CD4-positive, alpha-beta T cell treated with Interleukin-17A for 1 hour (primary cell): ENCODE results near the gene UNC13A.
"Not testable (repeated sequence)": the region's sequence is repeated elsewhere in the genome, so short reads cannot be mapped to it uniquely, and the experiment has no call there.

ENCODE experiments used
- DNase-seq: peaks from one replicate; pipeline ENCODE4 v3.0.0-alpha.2; 2020

Gene UNC13A

GRCh38 chr19:17562097-17562496 is 126.1 kb downstream of the UNC13A start:
- no peak for DNase-seq

DNA sequence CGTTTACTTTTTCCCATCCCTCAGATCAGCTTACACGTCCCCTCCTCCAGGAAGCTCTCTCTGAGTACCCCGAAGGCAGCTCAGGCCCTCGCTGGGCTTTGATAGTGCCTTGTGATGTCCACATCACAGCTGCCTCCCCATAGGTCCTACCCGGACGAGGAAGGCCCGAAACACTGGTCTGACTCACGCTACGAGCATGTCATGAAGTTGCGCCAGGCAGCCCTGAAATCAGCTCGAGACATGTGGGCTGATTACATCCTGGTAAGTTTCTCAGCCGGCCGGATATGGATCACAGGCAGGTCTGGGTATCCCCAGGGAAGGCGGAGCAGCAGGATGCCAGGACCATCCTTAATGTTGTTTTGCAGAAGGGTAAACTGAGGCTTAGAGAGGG is 128.0 kb downstream of the UNC13A start:
- no peak for DNase-seq

GRCh38 chr19:17557466-17557865 is 130.7 kb downstream of the UNC13A start:
- no peak for DNase-seq

GRCh38 chr19:17556995-17557394 is 131.2 kb downstream of the UNC13A start:
- no peak for DNase-seq

DNA sequence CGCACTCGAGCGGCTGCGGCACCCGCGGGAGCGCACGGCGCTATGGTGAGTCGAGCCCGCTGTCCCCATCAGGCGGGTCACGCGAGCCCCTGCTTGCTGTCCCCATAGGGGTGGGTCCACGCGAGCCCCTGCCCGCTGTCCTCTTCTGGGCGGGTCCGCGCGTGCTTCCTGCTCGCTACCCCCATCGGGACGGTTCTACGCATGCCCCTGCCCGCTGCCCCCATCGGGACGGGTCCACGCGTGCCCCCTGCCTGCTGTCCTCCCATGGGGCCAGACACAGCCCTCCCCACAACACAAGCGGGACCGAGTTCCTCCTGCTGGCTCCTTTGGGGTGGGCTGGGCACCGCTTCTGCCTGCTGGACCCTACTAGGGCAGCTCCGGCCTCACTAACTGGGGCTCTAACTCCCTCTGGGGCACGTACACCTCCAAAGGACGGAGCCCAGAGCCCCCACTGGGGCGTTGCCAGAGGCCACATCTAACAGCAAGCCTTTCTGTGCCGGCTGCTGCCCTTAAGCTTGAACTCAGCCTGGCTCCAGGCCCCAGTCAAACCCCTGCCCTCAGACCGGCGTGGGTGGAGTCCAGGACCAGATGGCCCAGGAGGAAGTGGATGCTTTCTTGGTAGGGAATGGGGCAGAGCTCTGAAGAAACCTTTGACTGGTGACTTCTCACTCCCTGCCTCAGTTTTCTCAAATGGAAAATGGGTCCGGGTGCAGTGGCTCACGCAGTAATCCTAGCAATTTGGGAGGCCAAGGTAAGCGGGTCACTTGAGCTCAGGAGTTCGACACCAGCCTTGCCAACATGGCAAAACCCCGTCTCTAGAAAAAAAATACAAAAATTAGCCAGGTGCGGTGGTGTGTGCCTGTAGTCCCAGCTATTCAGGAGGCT is 132.0 kb downstream of the UNC13A start:
- DNase-seq: peak; percentile 24

DNA sequence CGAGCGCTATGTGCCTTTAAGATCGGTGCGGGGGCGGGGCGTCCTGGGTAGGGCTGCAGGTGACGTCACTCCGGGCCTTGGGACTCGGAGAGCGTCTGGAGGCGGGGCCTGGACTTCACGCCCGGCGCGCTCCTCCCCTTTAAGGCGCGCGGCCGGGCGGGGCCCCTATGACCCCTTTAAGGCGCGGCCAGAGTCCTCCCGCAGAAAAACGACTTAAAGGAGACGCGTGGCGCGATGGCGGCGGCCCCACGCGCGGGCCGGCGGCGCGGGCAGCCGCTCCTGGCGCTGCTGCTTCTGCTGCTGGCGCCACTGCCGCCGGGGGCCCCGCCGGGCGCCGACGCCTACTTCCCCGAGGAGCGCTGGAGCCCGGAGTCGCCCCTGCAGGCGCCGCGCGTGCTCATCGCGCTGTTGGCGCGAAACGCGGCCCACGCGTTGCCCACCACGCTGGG is 132.7 kb downstream of the UNC13A start, which contains the start of gene COLGALT1:
Gene COLGALT1, plus strand, starts transcription at position 170 of the 449 bp plus-strand sequence. Its CDS starts 65 bp downstream, at position 235.
- peak; percentile 97 for DNase-seq

DNA sequence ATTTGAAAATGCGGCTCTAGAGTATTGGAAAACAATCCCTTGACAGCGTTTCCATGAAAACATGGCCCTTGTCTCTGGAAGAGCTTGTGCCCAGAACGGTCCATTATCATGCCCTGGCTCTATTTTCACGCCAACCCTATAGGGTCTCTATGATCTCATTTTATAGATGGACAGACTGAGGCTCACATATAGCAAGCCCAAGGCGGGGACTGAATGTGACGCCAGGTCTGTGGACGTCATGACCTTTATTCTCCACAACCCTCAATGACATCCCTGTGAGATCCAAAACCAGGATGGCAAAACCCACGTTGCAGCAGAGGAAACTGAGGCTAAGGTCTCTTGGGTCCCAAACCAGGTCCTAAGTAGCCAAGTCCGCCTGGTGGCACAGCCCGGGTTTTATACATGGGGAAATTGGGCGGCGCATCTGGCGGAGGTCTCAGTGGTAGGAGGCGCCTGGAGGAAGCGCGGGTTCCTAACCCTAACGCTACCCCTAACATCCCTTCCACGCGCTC is 133.1 kb downstream of the UNC13A start:
- no peak for DNase-seq

GRCh38 chr19:17553256-17553655 is 134.9 kb downstream of the UNC13A start:
- no peak for DNase-seq

DNA sequence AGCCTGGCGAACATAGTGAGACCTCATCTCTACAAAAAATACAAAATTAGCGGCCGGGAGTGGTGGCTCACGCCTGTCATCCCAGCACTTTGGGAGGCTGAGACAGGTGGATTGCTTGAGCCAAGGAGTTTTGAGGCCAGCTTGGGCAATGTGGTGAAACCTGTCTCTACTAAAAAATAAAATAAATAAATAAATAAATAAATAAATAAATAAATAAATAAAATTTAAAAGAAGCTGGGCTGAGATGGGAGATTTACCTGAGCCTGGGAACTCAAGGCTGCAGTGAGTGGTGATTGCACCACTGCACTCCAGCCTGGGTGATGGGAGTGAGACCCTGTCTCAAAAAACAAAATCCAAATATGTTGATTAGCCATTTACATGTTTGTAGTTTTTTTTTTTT is 135.4 kb downstream of the UNC13A start:
- DNase-seq: not testable (repeated sequence)
